ENCODE measurements around the gene HLA-F. TPM values are rescaled to one million over a fixed set of nuclear protein-coding genes. Genes with fewer than 3 reads are reported as not detected.

The HLA-F gene
- total RNA-seq, 2 donors from 2014 or later = 31.5 to 61.8 TPM

GRCh38 chr6:29752451-29753308 lies 29.4 kb downstream of the HLA-F start:
- intact Hi-C loops (cut with DNase I) = no loop called here
- peak; percentile 97 for DNase-seq (ENCODE audit: low spot score)

- no peak for DNase-seq (ENCODE audit: low spot score)
- intact Hi-C loops (cut with DNase I) = no loop called here
Observed at GRCh38 chr6:29753309-29753644, 30.0 kb downstream of the HLA-F start.

DNA sequence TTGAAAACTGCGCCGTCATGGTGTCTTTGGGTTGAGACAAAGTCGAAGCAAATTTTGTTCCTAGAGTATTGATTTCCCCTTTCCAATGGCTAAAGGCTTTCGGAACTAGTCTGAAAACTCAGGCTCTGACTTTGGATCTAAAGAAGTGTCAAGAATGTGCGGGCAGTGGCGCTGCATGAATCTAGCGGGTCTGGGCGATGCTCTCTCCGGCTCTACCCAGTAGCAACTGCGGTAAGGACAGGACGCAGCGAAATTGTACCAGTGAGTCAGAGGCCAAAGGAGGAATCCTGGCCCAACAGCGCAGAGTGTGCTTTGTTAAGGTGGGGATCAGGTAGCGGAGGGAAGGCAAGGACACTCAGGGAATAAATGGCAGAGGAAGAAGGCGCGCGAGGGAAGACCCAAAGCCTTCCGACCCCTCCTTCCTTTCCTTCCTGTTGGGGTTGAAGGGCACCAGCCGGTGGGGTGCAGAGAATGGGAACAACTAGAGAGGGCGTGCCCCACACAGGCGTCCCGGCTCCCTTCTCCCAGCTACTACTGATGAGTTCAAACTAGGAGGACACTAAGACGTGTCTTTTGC lies 32.1 kb downstream of the HLA-F start:
- intact Hi-C loops (cut with DNase I) = no loop called here
- DNase-seq (ENCODE audit: low spot score) = no peak

GRCh38 chr6:29757282-29757681 lies 34.0 kb downstream of the HLA-F start:
- intact Hi-C loops (cut with DNase I) = no loop called here
- no peak for DNase-seq (ENCODE audit: low spot score)

DNA sequence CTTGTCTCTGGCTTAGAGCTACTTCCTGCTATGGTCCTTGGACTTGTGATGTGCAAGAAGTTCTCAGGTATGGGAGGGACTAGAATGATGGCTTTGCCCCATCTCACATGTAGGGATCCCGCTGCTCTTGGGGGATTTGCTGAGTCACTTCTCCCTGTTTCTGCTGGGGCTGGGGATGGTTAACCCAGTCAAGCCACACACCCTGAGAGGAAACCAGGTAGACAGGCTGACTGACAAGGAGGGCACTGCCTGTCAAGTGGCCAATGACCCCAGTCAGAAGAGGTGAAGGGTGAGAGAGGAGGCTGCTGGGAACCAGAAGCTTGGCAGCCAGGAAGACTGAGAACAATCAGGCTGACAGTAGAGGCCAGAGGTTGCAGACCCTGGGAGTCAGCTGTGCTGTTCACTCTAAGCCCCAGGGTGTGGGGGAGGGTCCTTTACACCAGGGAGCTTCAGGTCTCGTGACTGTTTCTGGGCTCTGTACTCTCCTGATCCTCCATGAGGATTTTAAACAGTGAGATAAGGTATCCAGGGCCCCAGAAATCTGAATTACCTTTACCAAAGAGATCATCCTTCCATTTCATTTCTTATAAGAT lies 34.6 kb downstream of the HLA-F start:
- DNase-seq (ENCODE audit: low spot score) = no peak
- intact Hi-C loops (cut with DNase I) = no loop called here

DNA sequence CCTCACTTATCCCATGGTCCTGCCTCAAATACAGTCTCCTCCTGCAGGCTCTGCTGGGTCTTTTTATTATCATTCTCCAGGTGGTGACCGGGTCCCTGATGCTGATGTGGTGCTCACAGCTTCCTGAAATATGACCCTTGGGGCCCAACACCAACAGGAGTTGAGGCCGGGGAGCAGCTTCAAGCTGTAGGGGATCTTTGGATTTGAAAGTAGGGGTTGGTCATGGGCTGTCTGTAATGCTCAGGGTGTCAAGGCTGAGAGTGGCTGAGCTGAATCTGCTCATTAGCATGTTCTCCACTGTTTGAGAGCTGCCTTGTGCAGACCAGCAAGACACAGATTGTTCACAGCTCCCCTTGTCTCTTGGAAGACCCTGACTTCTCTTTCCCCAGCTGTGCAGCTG lies 35.5 kb downstream of the HLA-F start:
- intact Hi-C loops (cut with DNase I) = no loop called here
- DNase-seq (ENCODE audit: low spot score) = no peak

- intact Hi-C loops (cut with DNase I) = no loop called here
Observed at GRCh38 chr6:29759457-29759856, 36.2 kb downstream of the HLA-F start.

GRCh38 chr6:29760328-29760727 lies 37.1 kb downstream of the HLA-F start:
- intact Hi-C loops (cut with DNase I) = no loop called here
- DNase-seq (ENCODE audit: low spot score) = no peak

More at GRCh38 chr6:29759457-29759856, 36.2 kb downstream of the HLA-F start:
- DNase-seq (ENCODE audit: low spot score) = no peak

DNA sequence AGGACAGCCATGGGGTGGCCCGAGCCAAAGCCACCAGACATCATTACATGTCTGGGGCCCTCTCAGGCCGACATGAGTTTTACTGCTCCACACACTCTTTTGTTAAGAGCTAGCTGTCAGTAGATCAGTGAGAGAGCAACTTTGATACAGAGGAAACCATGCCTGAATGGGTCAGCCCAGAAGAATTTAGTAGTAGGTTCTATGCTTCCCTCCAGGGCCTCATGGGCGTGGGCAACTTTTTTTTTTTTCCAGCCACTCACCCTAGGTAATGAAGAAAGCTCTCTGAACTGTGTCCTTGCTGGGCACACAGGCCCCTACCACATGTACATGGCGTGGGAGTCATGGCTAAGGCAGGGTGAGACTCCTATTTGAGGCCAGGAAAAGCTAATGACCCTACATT lies 38.8 kb downstream of the HLA-F start:
- DNase-seq (ENCODE audit: low spot score) = no peak
- intact Hi-C loops (cut with DNase I) = no loop called here

DNA sequence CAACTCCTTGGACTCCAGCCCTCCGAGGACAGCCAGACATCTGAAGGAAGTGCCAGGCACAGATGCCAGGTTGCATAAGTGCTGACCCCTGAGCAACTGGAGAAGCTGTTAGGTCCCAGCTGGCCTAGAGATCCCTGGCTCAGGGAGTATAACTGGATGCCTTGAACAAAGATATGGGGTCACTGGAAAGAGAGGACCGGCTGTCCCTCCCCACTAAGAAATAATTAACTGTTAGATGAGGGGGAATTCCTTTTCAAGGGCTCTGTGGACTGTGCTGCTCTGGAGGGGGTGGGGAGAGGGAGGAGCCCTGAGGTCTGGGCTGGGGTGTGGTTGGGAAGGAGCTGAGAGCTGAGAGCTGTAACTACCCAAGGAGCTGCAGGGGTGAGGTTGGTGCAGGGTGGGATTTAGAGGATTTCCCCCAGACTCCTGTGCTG lies 39.6 kb downstream of the HLA-F start:
- DNase-seq (ENCODE audit: low spot score) = no peak
- intact Hi-C loops (cut with DNase I) = no loop called here

GRCh38 chr6:29763491-29764289 lies 40.5 kb downstream of the HLA-F start:
- DNase-seq (ENCODE audit: low spot score) = no peak
- intact Hi-C loops (cut with DNase I) = no loop called here

DNA sequence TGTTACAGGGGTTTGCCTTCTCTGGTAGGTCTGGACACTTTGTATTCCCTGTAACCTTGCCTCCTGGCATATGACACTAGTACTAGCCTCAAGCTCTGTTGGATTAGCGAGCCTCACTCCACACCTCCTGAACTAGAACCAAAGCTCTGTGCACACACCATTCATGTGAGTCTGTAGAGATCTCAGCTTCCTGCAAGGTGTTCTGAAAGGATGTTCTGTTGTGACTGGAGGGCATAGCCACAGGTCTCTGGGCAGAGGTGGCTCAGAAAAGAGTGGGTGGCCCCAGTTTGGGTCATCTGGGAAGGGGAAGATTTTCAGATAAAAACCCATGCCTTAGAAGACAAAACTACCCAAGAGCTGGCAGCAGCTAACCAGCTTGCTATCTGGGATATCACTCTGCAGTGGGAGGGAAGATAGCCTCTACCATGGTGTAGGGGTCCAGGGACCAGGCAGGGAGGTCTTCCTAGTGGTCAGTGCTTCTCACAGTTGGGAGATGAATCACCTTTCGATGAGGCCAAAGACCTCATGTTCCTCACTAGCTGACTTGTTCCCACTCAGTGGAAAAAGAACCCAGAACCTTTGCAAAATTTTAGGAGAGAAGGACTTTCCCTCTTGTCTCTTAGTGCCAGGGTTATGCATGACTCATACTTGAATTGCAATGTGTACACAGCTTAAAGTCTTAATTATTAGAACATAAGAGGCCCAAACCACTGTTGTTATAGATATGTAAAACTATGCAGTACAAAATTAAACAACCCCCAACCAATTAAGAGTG lies 41.4 kb downstream of the HLA-F start:
- intact Hi-C loops (cut with DNase I) = no loop called here
- DNase-seq (ENCODE audit: low spot score) = no peak

GRCh38 chr6:29769336-29769735 lies 46.1 kb downstream of the HLA-F start:
- intact Hi-C loops (cut with DNase I) = no loop called here
- DNase-seq (ENCODE audit: low spot score) = no peak

DNA sequence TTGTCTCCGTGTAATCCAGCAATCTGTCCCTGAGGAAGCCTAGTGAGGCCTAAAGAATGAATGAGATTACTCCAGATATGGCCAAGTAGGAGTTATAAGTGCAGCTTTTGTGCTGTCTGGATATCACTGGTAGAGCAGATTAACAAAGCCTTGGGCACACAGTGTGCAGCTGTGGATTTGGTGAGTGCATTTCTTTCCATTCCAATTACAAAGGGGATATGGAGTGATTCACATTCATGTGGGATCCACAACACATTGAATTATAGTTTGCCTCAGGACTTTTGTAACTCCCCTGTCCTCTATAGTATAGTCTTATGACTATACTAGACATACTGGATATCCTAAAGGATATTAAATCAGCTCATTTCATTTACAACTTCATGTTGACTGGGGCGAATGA lies 47.1 kb downstream of the HLA-F start:
- no peak for DNase-seq (ENCODE audit: low spot score)
- intact Hi-C loops (cut with DNase I) = no loop called here

GRCh38 chr6:29776684-29777083 lies 53.5 kb downstream of the HLA-F start:
- intact Hi-C loops (cut with DNase I) = no loop called here
- DNase-seq (ENCODE audit: low spot score) = no peak
